ENCODE data around the gene ICAM1.

The ICAM1 gene

GRCh38 chr19:10299545-10300458 lies 28.9 kb downstream of the ICAM1 start:
- no peak for TF ChIP-seq POLR2AphosphoS5 (IDR thresholded peaks at IDR 0.05; ENCODE audit: low read depth, low read length)
- no peak for TF ChIP-seq SIN3A (IDR thresholded peaks at IDR 0.05; ENCODE audit: borderline replicate concordance, insufficient read depth, low read length)
- TF ChIP-seq, protein P1, sequence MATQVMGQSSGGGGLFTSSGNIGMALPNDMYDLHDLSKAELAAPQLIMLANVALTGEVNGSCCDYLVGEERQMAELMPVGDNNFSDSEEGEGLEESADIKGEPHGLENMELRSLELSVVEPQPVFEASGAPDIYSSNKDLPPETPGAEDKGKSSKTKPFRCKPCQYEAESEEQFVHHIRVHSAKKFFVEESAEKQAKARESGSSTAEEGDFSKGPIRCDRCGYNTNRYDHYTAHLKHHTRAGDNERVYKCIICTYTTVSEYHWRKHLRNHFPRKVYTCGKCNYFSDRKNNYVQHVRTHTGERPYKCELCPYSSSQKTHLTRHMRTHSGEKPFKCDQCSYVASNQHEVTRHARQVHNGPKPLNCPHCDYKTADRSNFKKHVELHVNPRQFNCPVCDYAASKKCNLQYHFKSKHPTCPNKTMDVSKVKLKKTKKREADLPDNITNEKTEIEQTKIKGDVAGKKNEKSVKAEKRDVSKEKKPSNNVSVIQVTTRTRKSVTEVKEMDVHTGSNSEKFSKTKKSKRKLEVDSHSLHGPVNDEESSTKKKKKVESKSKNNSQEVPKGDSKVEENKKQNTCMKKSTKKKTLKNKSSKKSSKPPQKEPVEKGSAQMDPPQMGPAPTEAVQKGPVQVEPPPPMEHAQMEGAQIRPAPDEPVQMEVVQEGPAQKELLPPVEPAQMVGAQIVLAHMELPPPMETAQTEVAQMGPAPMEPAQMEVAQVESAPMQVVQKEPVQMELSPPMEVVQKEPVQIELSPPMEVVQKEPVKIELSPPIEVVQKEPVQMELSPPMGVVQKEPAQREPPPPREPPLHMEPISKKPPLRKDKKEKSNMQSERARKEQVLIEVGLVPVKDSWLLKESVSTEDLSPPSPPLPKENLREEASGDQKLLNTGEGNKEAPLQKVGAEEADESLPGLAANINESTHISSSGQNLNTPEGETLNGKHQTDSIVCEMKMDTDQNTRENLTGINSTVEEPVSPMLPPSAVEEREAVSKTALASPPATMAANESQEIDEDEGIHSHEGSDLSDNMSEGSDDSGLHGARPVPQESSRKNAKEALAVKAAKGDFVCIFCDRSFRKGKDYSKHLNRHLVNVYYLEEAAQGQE (IDR thresholded peaks at IDR 0.05; ENCODE audit: insufficient read depth in 1 of 2, low read depth in 2 of 2, low read length in 2 of 2), result no peak
- no peak for TF ChIP-seq FOXP2 (optimal IDR thresholded peaks at IDR 0.05; ENCODE audit: borderline replicate concordance, extremely low read depth, extremely low read length, insufficient read depth)
- TF ChIP-seq TAF1 (IDR thresholded peaks at IDR 0.05; ENCODE audit: borderline replicate concordance, insufficient read depth, low read length), result no peak

GRCh38 chr19:10305139-10305806 lies 34.4 kb downstream of the ICAM1 start:
- TF ChIP-seq FOXP2 (optimal IDR thresholded peaks at IDR 0.05; ENCODE audit: borderline replicate concordance, extremely low read depth, extremely low read length, insufficient read depth) (no peak), SIN3A (IDR thresholded peaks at IDR 0.05; ENCODE audit: borderline replicate concordance, insufficient read depth, low read length) (no peak), TAF1 (IDR thresholded peaks at IDR 0.05; ENCODE audit: borderline replicate concordance, insufficient read depth, low read length) (no peak), POLR2AphosphoS5 (IDR thresholded peaks at IDR 0.05; ENCODE audit: low read depth, low read length) (no peak)
- TF ChIP-seq, protein P1 (IDR thresholded peaks at IDR 0.05; ENCODE audit: insufficient read depth in 1 of 2, low read depth in 2 of 2, low read length in 2 of 2), result no peak

- TF ChIP-seq TAF1 (IDR thresholded peaks at IDR 0.05; ENCODE audit: borderline replicate concordance, insufficient read depth, low read length) (no peak), POLR2AphosphoS5 (IDR thresholded peaks at IDR 0.05; ENCODE audit: low read depth, low read length) (no peak), FOXP2 (optimal IDR thresholded peaks at IDR 0.05; ENCODE audit: borderline replicate concordance, extremely low read depth, extremely low read length, insufficient read depth) (no peak), SIN3A (IDR thresholded peaks at IDR 0.05; ENCODE audit: borderline replicate concordance, insufficient read depth, low read length) (no peak)
- TF ChIP-seq, protein P1 (IDR thresholded peaks at IDR 0.05; ENCODE audit: insufficient read depth in 1 of 2, low read depth in 2 of 2, low read length in 2 of 2), result no peak
Observed at GRCh38 chr19:10306327-10306726, 35.4 kb downstream of the ICAM1 start.

- no peak for TF ChIP-seq POLR2AphosphoS5 (IDR thresholded peaks at IDR 0.05; ENCODE audit: low read depth, low read length)
- TF ChIP-seq, protein P1 (IDR thresholded peaks at IDR 0.05; ENCODE audit: insufficient read depth in 1 of 2, low read depth in 2 of 2, low read length in 2 of 2), result no peak
- TF ChIP-seq FOXP2 (optimal IDR thresholded peaks at IDR 0.05; ENCODE audit: borderline replicate concordance, extremely low read depth, extremely low read length, insufficient read depth), result no peak
- TF ChIP-seq TAF1 (IDR thresholded peaks at IDR 0.05; ENCODE audit: borderline replicate concordance, insufficient read depth, low read length), result no peak
- no peak for TF ChIP-seq SIN3A (IDR thresholded peaks at IDR 0.05; ENCODE audit: borderline replicate concordance, insufficient read depth, low read length)
Observed at GRCh38 chr19:10309423-10309822, 38.5 kb downstream of the ICAM1 start, which contains the start of gene ZGLP1. Gene ZGLP1, minus strand, starts transcription at chr19:10309815.

Data from PFSK-1 (cell line).